NCI-H2196 (cell line): ENCODE data around the gene LHFPL2.

Experiments used
- DNase-seq: peaks from one replicate; lab custom pipeline; 2025; ENCODE audit not compliant: unreplicated experiment; lab: John Stamatoyannopoulos, UW

Gene LHFPL2

GRCh38 chr5:78547183-78547582 is 101.4 kb downstream of the LHFPL2 start:
- no peak for DNase-seq

- DNase-seq, result no peak
These were observed 102.1 kb downstream of the LHFPL2 start for GRCh38 chr5:78546276-78546996.

GRCh38 chr5:78545406-78545805 is 103.2 kb downstream of the LHFPL2 start:
- DNase-seq, result no peak

- no peak for DNase-seq
These were observed 103.9 kb downstream of the LHFPL2 start for GRCh38 chr5:78544561-78545201.

- DNase-seq, result no peak
These were observed 104.7 kb downstream of the LHFPL2 start for GRCh38 chr5:78543916-78544315.

GRCh38 chr5:78543292-78543691 is 105.3 kb downstream of the LHFPL2 start:
- no peak for DNase-seq

- no peak for DNase-seq
These were observed 106.2 kb downstream of the LHFPL2 start for GRCh38 chr5:78542321-78542840.

- no peak for DNase-seq
These were observed 107.4 kb downstream of the LHFPL2 start for GRCh38 chr5:78541086-78541654.

GRCh38 chr5:78540335-78541085 is 108.1 kb downstream of the LHFPL2 start:
- no peak for DNase-seq

GRCh38 chr5:78538240-78538850 is 110.2 kb downstream of the LHFPL2 start:
- DNase-seq, result no peak

- DNase-seq, result no peak
These were observed 110.8 kb downstream of the LHFPL2 start for GRCh38 chr5:78537821-78538220.

GRCh38 chr5:78537411-78537810 is 111.2 kb downstream of the LHFPL2 start:
- no peak for DNase-seq

- no peak for DNase-seq
These were observed 111.8 kb downstream of the LHFPL2 start for GRCh38 chr5:78536661-78537196.

GRCh38 chr5:78534905-78535200 is 113.7 kb downstream of the LHFPL2 start:
- DNase-seq, result no peak

GRCh38 chr5:78534148-78534904 is 114.2 kb downstream of the LHFPL2 start:
- no peak for DNase-seq

GRCh38 chr5:78533356-78533755 is 115.2 kb downstream of the LHFPL2 start:
- DNase-seq, result no peak

GRCh38 chr5:78530342-78531096 is 118.1 kb downstream of the LHFPL2 start:
- no peak for DNase-seq

- DNase-seq, result no peak
These were observed 120.6 kb downstream of the LHFPL2 start for GRCh38 chr5:78527925-78528324.

- DNase-seq, result no peak
These were observed 121.3 kb downstream of the LHFPL2 start for GRCh38 chr5:78527054-78527859.
